Ureter (tissue), 1 donor: ENCODE measurements around the gene SEC24B. TPM values are rescaled to one million over a fixed set of nuclear protein-coding genes. Genes with fewer than 3 reads are reported as not detected.
"Not testable (repeated sequence)": the region's sequence is repeated elsewhere in the genome, so short reads cannot be mapped to it uniquely, and the experiment has no call there.

Experiments used
- DNase-seq: peaks from one replicate; pipeline ENCODE4 v3.0.0-alpha.2; 2020; ENCODE audit warnings: low spot score
- total RNA-seq: library from RNA; stranded (reverse); gene quantifications from one replicate; pipeline ENCODE4 v1.2.4, GENCODE V29; 2023
- donor health status: DM: yes; HTN: yes; CAD: no.

The SEC24B gene
- total RNA-seq, 1 donor from 2014 or later = 45.2 TPM

GRCh38 chr4:109578846-109579245 lies 145.2 kb downstream of the SEC24B start:
- no peak for DNase-seq

GRCh38 chr4:109579997-109580396 lies 146.4 kb downstream of the SEC24B start:
- not testable (repeated sequence) for DNase-seq

GRCh38 chr4:109588176-109588575 lies 154.6 kb downstream of the SEC24B start:
- no peak for DNase-seq

DNA sequence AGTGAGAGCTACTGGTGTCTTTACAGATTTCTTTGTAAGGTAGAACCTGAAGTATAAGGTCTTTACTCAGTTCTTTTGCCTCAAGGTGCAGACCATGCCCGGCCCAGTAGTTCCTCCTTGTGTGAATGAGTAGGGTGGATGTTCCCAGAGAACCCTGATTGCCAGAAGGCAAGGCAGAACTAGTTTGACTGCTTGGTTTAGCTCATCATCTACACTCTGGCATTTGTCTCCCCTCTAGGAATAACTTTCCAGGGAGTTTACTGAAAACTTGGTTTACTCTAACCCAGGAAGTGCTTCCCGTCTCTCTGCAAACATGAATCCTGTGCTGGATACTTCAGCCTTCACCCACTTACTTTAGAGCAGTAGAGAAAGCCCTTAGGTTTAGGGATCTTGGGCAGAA lies 155.5 kb downstream of the SEC24B start:
- DNase-seq = no peak

DNA sequence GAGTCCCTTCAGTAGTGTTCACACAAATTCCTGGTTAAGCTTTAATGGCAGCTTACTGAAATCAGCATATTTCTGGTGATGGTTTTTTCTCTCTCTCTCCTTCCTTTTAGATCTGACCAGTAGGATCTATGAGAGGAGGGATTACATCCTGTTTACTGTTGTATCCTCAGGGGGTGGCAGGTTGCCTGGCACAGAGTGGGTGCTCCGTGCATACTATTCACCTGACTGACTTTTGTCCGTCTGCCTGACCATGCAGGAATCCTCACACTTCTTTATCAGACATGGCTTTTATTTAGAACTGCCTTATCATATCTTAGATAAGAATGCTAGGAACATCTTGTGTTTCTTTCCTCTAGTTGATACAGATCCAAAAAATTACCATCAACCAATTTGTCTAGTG lies 156.0 kb downstream of the SEC24B start:
- DNase-seq = no peak

Other genes with a start within 250 kb of the SEC24B start
- gene COL25A1, start 131.2 kb upstream of the SEC24B start, total RNA-seq = 3.4 TPM
- 9.0 TPM for gene MCUB, start 126.4 kb downstream of the SEC24B start, total RNA-seq